ENCODE data around the gene PDE3B. TPM values are rescaled to one million over a fixed set of nuclear protein-coding genes. Genes with fewer than 3 reads are reported as not detected.

Gene PDE3B
- total and polyA plus RNA-seq, 9 of the 15 experiments (the other 6 are each of a cell fraction or from before 2014, with no cell fraction given) = 2.3 to 22.5 (median 12.2) TPM

GRCh38 chr11:14645985-14646900 is 2.6 kb downstream of the PDE3B start (continued):
- no peak for TF ChIP-seq RNF2 (IDR thresholded peaks at IDR 0.05)
- no peak for TF ChIP-seq ZNF395 (CRISPR knock-in tag; IDR thresholded peaks at IDR 0.05)
- TF ChIP-seq KHSRP (IDR thresholded peaks at IDR 0.05) = no peak
- TF ChIP-seq ZNF12 (CRISPR knock-in tag; IDR thresholded peaks at IDR 0.05) = no peak
- TF ChIP-seq SIN3A (IDR thresholded peaks at IDR 0.05; ENCODE audit: borderline replicate concordance in 2 of 2, control insufficient read depth in 1 of 2, low read depth in 2 of 2, low read length in 2 of 2) = no peak
- no peak for TF ChIP-seq ZNF280B (CRISPR knock-in tag; IDR thresholded peaks at IDR 0.05)
- TF ChIP-seq BDP1 (IDR thresholded peaks at IDR 0.05; ENCODE audit: insufficient read depth, insufficient read length) = no peak
- no peak for TF ChIP-seq ZKSCAN3 (CRISPR knock-in tag; IDR thresholded peaks at IDR 0.05)
- TF ChIP-seq HMG20A (CRISPR knock-in tag; conservative IDR thresholded peaks at IDR 0.05) = no peak
- TF ChIP-seq THRB (CRISPR knock-in tag; conservative IDR thresholded peaks at IDR 0.05) = no peak
- TF ChIP-seq EWSR1 (IDR thresholded peaks at IDR 0.05; ENCODE audit: borderline replicate concordance, low read depth, partially characterized antibody) = no peak
- no peak for TF ChIP-seq EP300 (IDR thresholded peaks at IDR 0.05; ENCODE audit: low read length)
- no peak for TF ChIP-seq ZNF780A (CRISPR knock-in tag; IDR thresholded peaks at IDR 0.05)
- TF ChIP-seq E2F1 (CRISPR knock-in tag; IDR thresholded peaks at IDR 0.05) = no peak
- no peak for TF ChIP-seq ZNF778 (CRISPR knock-in tag; IDR thresholded peaks at IDR 0.05)
- no peak for TF ChIP-seq ZNF282 (CRISPR knock-in tag; IDR thresholded peaks at IDR 0.05)
- no peak for TF ChIP-seq NUFIP1 (IDR thresholded peaks at IDR 0.05; ENCODE audit: partially characterized antibody)
- TF ChIP-seq ELK3 (CRISPR knock-in tag; IDR thresholded peaks at IDR 0.05) = no peak
- no peak for TF ChIP-seq CREBBP (IDR thresholded peaks at IDR 0.05; ENCODE audit: low read depth, low read length)
- no peak for TF ChIP-seq ELK1 (CRISPR knock-in tag; IDR thresholded peaks at IDR 0.05)
- TF ChIP-seq E2F3 (CRISPR knock-in tag; IDR thresholded peaks at IDR 0.05) = no peak

Data from K562 (cell line).